Peyer's patch (tissue), 4 donors: ENCODE data around the gene ATG13. TPM values are rescaled to one million over a fixed set of nuclear protein-coding genes. Genes with fewer than 3 reads are reported as not detected.

ENCODE experiments used
- DNase-seq, 3 donors: peaks; one replicate each; pipeline ENCODE4 v3.0.0-alpha.2; 2017 to 2019
- H3K27ac ChIP-seq, 4 donors: fragments of 200-600 bp; sonication (generic); one replicate each; pipeline ENCODE4 v1.5.1; 2016 to 2019
- H3K27me3 ChIP-seq, 2 donors: fragments of 200-600 bp; sonication (generic); one replicate each; pipeline ENCODE4 v1.5.1; 2019
- H3K36me3 ChIP-seq, 3 donors: fragments of 200-600 bp; sonication (generic); one replicate each; pipeline ENCODE4 v1.5.1; 2016 to 2019
- H3K4me1 ChIP-seq, 4 donors: fragments of 200-600 bp; sonication (generic); one replicate each; pipeline ENCODE4 v1.5.1; 2016 to 2019
- H3K4me3 ChIP-seq, 4 donors: fragments of 200-600 bp; sonication (generic); 1 replicate in 3 of 4; 2 replicates in 1 of 4; pipeline ENCODE4 v1.5.1; 2016 to 2019; ENCODE audit warnings: mild to moderate bottlenecking in 1 of 4
- H3K9me3 ChIP-seq, 4 donors: fragments of 200-600 bp; sonication (generic); one replicate each; pipeline ENCODE4 v1.5.1; 2016 to 2019; ENCODE audit warnings: mild to moderate bottlenecking in 1 of 4
- CTCF ChIP-seq, 6 experiments: fragments of 450-650 bp in 4 of 6; fragments of 200-600 bp in 2 of 6; sonication (generic) in 1 of 6; IDR thresholded peaks; one replicate each; pipeline ENCODE4 v1.5.1; 2017 to 2019; ENCODE audit warnings: antibody characterized with exemption in 6 of 6, mild to moderate bottlenecking in 3 of 6, moderate library complexity in 1 of 6
- POLR2A ChIP-seq, 2 donors: fragments of 450-650 bp; IDR thresholded peaks; one replicate each; pipeline ENCODE4 v1.5.1; 2017; ENCODE audit warnings: antibody characterized with exemption in 2 of 2, mild to moderate bottlenecking in 2 of 2, moderate library complexity in 2 of 2
- total RNA-seq, 4 donors: library from RNA; depleted of rRNA; stranded (reverse); fragments of >200 nt; gene quantifications; one replicate each; pipeline ENCODE4 v1.1.0, GENCODE V29; 2016

ATG13 gene
- total RNA-seq, 4 donors from 2014 or later: 86.5 to 119 (median 106) TPM

GRCh38 chr11:46693597-46694012 is 76.3 kb downstream of the ATG13 start:
- Histone ChIP-seq H3K27ac (no peak overlapping the region), H3K9me3 (no peaks in the 10 kb centered on the region), H3K4me1 (peaks cover 0 to 24% (median 1%) of the 10 kb centered on the region in 4 donors), H3K27me3 (no peaks in the 10 kb centered on the region), H3K4me3 (no peak overlapping the region), H3K36me3 (peaks cover 0 to 74% (median 0%) of the 10 kb centered on the region in 3 donors)
- TF ChIP-seq POLR2A (IDR thresholded peaks at IDR 0.05): no peak
- TF ChIP-seq CTCF (IDR thresholded peaks at IDR 0.05): no peak
- DNase-seq: no peak

DNA sequence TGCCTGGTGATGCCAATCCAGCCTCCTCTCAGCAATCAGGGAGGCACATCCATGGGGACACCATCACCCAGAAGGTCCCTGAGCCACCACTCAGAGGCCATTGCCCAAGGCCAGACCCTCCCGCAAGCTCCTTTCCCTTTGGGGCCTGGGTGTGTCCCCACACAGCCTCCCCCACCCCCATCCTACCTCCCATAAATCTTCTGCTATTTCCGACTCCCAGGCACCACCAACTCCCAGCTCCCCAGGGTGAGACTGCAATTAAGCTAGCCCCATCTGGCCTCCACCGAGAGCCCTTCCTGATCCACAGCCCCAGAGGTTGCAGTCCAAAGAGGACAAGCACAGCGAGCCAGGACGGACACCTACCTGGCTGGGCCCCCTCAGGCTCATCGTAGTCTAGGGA is 76.7 kb downstream of the ATG13 start:
- no peak for TF ChIP-seq POLR2A (IDR thresholded peaks at IDR 0.05)
- TF ChIP-seq CTCF (IDR thresholded peaks at IDR 0.05): no peak
- no peak overlapping the region for H3K4me3 ChIP-seq
- DNase-seq: no peak
- H3K36me3 ChIP-seq: peaks cover 0 to 69% (median 0%) of the 10 kb centered on the region in 3 donors
- no peak overlapping the region for H3K27ac ChIP-seq
- H3K9me3 ChIP-seq: no peaks in the 10 kb centered on the region
- H3K27me3 ChIP-seq: no peaks in the 10 kb centered on the region
- peaks cover 0 to 28% (median 1%) of the 10 kb centered on the region in 4 donors for H3K4me1 ChIP-seq

GRCh38 chr11:46694607-46695006 is 77.3 kb downstream of the ATG13 start:
- Histone ChIP-seq H3K27ac (no peak overlapping the region), H3K4me3 (no peak overlapping the region), H3K4me1 (peaks cover 0 to 34% (median 1%) of the 10 kb centered on the region in 4 donors), H3K27me3 (no peaks in the 10 kb centered on the region), H3K9me3 (no peaks in the 10 kb centered on the region), H3K36me3 (peaks cover 0 to 64% (median 0%) of the 10 kb centered on the region in 3 donors)
- no peak for TF ChIP-seq CTCF (IDR thresholded peaks at IDR 0.05)
- no peak for TF ChIP-seq POLR2A (IDR thresholded peaks at IDR 0.05)
- no peak for DNase-seq

GRCh38 chr11:46695345-46696211 is 78.2 kb downstream of the ATG13 start:
- Histone ChIP-seq H3K36me3 (peaks cover 0 to 56% (median 0%) of the 10 kb centered on the region in 3 donors), H3K27me3 (no peaks in the 10 kb centered on the region), H3K4me3 (no peak overlapping the region), H3K27ac (no peak overlapping the region), H3K4me1 (peaks cover 0 to 34% (median 1%) of the 10 kb centered on the region in 4 donors), H3K9me3 (no peaks in the 10 kb centered on the region)
- TF ChIP-seq CTCF (IDR thresholded peaks at IDR 0.05) (no peak), POLR2A (IDR thresholded peaks at IDR 0.05) (no peak)
- no peak for DNase-seq

DNA sequence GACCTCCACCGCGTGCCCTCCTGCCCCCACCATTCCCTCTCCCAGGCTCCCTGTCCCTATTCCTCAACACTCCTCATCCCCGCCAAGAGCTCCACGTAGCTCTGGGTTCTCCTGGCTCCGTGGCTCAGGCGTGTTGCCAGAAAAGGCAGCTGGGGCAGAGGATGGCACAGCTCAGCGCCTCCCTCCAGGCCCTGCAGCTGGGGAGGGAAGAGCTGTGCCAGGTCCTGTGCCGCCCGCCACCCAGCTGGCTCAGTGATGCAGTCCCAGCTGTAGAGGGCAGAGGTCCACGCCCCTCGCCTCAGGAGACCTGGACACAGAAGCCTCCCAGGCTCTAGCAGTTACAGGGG is 78.8 kb downstream of the ATG13 start:
- H3K9me3 ChIP-seq: no peaks in the 10 kb centered on the region
- H3K4me1 ChIP-seq: peaks cover 0 to 34% (median 1%) of the 10 kb centered on the region in 4 donors
- DNase-seq: peak in 1 of 3 donors; percentile 47
- no peak overlapping the region for H3K4me3 ChIP-seq
- no peak for TF ChIP-seq CTCF (IDR thresholded peaks at IDR 0.05)
- TF ChIP-seq POLR2A (IDR thresholded peaks at IDR 0.05): no peak
- peaks cover 0 to 50% (median 0%) of the 10 kb centered on the region in 3 donors for H3K36me3 ChIP-seq
- peak overlapping the region in 1 of 4 donors; percentile 27 for H3K27ac ChIP-seq
- H3K27me3 ChIP-seq: no peaks in the 10 kb centered on the region
